SHP77 (cell line): ENCODE data around the gene PIMREG.

Experiments used
- DNase-seq, 2 experiments: peaks; one replicate each; lab custom pipeline; 2025; lab: John Stamatoyannopoulos, UW

Gene PIMREG

DNA sequence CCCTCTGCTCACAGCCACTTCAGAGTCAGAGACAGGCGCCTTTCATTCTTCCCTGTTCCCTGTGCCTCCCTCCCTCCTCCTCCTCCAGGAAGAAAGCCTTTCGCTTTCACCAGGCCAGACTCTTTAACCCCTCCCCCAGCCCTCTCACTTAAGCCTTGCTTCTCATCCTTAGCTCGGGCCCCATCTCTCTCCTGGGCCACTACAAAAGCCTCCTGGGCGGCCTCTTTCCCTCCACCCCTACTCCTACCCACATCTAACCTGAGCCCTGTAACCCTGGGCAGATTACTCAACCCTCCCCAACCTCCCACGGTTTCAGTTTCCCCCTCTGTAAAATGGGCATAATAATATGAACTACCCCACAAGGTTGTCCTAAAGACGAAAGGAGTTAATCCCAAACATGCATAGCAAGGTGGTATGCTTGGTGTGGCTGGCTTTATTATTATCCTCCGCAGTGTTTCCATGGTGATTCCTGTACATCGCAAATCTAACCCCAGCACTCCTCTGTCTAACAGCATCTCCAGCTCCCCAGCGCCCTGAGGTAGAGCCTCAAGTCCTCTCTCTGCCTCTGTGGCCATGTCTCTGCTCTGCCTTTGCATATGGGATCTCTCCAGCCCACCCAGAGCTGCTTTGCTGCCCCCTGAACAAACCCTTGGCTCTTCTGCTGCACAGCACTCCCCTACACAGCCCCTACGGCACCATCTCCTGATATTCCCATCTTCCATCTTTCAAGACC, 17.7 kb downstream of the PIMREG start:
- no peak for DNase-seq

DNA sequence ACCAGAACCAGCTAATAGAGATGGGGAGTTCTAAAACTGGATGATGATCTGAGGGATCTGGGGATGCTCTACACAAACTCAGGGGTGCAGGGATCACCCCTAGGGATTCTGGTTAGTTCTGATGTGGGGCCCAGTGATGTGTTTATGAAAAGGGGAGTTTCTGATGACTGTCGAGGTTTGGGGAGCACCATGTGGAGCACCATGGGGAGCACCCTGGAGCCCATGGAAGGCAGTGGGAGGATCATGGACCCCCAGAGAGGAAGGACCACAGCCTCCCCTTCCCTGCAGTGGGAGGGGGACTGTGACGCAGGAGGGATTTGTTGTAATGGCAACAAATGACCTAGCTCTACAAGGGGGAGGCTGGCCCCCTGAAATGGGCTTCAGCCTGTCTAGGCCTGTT, 18.4 kb downstream of the PIMREG start:
- no peak for DNase-seq

DNA sequence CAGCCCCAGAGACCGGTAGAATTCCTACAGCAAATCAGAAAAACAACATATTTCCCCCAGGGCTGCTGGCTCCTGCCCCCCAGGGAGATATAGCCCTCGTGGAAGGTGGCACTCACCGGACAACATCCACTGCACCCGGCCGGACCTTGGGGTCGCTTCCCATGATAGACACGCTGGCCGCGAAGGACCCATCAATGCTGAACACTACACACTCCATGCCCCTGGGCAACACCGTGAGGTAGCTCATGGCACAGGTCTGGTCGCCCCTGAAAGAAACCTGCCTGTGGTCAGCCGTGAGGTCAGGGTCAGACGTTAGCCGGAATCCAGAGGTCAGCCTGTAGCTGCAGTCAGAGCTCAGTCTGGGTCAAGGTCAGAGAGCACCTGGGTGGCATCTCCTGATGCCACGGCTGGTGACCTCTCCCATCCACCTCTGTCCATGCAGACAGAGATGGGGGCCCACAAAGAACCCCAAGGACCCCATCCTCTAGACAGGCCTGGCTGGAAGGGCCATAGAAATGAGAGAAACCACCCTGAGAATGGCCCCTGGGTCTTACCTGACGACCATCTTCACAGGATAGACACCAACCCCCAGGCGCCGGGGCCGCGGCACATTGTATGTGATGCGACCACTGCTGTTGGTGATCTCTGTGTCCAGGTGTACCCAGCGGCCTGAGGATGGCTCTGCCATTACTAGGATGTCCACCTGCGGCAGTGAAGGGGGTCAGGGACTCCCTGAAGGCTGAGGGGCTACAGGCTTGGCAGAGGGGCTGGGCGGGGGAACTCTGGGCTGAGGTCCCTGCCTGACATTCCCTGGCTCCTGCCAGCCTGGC, 19.6 kb downstream of the PIMREG start:
- DNase-seq = no peak

DNA sequence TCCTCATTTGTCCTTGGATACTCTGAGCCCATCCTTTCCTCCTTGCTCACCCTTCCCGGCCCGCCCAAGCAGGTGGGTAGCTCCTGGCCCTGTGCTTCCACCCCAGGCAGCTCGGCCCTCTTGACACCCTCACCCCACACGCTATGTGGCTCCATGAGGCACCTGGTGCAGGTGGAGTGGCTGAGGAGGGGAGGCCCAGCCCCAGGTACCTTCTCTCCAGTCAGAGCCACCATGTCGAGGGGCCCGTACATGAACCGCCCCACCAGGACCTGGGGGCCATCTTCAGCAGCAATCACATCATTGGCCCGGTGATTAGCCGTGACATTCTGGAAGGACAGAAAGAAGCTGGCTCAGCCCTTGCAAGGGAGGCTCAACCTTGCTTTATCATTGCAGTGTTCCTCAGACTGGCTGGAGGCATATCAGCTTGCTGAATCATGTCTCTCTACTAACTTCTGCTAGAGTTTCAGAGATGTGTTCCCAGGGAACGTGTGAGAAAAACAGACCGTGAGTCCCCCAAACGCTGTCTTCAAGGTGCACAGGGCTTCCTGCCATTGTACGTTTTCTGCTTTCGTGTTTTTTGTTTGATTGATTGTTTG, 20.3 kb downstream of the PIMREG start:
- no peak for DNase-seq

DNA sequence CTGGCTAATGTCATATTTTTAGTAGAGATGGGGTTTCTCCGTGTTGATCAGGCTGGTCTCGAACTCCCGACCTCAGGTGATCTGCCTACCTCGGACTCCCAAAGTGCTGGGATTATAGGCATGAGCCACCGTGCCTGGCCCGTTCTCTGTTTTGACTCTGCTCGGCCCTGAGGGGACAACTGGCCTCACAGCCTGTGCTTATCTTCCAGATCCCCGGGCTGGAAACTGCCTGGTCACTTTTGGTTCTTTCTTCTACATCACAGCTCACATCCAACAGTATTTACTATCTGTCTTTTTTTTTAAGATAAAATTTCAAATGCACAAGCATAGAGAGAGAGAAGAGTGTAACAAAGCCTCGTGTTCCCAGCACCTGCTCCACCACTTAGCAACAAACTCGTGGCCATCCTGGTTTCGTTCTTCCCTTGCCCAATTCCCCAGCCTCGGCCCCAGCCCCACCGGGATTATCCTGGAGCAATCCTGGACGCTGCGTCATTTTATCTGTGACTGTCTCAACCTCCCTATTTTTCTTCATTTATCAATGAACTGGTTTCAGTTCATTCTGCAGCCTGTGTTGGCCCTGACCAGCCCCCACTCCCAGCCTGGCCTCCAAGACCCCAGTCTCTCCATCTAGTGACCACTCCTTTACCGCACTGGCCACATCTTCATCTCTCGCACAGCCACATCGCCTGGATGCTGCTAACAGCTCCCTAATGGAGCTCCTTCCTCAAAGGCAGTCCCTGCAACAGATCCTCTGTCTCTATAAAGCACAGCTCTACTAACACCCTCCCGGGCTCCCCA, 21.1 kb downstream of the PIMREG start:
- no peak for DNase-seq

DNA sequence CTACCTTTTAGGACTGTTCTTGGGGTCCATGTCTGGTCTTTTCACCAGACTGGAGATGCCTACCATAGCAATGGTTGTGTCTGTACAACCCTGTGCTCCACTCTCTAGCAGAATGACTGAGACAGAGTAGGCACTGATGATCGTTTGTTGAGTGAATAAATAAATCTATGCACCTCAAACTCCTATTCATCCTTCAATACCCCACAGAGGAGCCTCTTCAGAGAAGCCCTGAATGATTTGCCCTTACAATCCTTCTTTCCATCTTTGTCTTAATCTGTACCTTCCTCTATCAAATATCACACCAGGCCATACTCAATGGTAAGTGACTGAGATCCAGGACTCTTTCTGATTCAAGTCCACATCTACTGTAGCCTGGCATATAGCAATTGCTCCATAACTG, 23.3 kb downstream of the PIMREG start:
- DNase-seq = no peak

DNA sequence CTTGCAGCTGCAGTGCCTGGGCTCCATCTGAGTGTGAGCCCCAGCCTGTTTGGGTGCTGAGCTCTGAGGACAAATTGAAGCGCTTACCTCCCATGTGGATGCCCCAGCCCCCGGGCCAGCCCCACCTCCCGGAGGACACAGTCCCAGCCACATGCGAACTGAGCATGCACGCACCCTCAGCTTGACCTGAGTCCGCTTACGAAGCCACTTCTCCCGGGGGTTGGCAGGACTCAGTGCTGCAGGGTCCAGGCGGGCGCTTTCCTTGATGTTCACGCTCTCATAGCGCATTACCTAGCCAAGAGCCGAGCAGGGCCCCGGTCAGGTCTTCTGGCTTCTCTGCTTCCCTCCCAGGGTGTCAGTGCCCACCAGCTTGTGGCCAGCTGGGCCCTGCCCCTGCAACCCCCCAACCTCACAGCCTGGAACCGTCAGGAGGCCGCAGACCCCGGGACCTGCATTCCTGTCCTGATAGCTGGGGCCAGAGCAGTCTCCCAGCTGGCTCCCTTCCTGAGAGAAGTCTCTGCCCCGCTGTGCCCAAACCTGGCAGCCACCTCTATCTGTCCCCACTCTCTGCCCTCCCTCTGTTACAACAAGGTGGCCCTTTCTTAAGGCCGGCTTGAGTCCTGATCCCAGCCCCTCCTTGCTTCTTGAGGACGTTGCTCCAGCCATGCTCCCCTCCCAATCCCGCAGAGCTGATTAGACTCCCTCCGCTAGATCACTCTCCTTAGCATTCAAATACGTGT, 24.0 kb downstream of the PIMREG start:
- no peak for DNase-seq

DNA sequence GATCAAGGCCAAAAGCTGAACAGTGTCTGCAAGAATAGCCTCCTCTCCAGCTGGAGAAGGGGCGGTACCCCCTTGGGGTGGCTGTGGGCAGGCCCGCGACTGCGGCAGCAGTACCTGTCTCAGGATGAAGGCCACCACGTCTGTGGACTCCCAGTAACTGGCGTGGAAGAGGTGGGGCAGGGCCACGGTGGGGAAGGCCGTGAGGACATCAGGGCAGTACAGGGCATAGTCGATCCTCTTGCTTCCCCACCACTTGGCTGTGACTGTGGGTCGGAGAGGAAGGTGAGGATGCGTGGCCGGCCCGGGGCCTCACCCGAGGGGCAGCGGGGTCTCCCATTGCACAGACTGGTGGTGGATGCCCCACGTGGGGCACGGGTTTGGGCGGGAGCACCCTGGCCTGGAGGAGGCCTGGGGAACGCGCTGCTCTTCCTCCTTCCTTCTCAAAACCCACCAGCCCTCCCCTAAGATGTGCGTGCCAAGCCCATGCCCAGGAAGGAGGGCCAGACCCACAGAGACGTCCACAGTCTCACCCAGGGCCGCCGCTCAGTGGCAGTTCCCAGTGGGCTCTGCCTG, 26.0 kb downstream of the PIMREG start:
- no peak for DNase-seq

DNA sequence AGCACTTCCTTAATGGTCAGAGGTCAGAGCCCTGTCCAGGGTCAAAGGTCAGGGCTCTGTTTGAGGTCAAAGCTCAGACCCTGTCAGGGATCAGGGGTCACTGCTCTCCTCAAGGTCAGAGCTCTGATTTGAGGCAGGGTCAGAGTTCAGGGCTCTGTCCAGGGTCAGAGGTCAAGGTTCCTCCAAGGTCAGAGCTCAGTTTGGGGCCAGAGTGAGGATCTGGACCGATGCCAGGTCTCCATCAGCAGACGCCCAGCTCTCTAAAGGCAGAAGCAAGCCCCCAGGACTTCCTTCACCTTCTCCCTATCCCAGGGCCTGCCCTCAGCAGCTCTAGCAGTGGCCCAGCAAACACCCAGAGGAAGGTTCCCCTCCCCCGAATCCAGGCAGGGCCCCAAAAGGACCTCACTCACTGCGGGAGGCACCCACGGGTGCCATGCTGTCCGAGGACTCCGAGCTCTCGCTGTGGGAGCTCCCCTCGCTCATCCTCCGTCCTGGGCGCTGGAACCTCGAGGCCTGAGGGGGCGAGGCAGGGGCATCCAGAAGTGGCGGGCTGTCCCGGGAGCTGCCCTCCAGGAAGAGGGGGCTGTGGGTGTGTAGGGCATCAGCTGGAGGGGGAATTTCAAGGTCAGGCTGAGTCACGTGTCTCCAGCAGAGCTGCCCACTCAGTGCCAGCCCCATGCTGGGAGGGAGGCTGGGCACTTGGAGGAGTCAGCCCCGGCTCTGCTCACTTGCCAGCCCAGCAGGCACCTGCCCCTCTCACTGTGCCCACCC, 26.7 kb downstream of the PIMREG start:
- DNase-seq = no peak

DNA sequence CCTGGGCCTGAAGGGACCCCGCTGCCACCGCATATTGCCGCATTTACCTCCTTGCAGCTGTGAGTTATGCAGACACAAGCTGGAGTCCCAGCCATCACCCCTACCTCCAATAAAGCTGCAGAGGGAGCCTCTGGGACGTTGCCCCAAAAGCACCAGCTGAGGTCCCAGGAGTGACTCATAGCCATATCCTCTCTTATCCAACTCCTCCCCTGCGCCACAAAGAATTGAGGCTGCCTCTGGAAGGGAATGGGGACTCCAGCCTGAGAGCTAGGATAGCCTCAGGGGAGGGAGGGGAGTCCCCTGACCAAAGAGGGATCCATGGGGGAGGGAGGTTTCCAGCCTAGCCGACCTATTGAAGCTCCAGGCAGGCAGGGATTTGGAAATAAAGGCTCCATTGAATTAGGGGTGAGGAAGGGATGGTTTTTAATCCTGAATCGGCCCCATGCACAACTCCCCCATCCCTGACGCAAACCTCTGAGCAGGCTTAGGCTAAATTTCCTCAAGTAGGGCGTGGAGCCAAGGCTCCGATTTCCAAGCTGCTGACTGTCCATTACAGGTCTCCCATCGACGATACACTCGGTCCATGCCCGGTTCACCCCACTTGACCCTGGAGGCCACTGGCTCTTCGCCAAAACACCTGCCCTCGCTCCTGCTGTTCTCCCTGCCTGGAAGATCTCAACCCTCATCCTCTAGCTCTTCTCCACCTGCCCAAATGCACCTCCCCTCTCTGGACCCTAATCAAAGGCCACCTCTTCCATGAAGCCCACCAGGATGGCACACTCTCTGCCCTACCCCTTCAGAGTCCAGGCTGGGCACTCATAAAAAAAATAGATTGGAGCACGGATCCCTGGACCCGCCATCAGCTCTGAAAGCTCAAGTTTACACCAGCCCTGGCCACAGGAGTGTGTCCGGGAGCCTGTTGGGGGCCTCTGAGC, 27.5 kb downstream of the PIMREG start:
- DNase-seq = no peak

DNA sequence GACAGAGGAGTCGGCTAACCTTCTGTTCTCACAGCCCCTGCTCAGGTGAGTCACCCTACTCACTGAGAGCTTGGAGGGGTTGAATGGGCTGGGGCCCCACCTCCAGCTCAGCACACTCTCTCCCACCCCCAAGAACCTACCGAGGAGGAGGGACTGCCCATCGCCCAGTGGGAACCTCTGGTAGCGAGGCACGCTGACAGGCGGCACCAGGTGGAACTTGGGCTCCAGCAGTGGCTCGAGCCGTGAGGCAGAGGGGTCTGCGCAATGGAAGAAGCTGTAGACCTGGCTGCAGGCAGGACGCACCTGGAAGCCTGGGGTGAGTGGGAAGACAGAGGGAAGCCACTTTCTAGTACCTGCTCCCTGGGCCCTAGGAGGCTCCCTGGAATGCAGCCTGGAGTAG, 28.3 kb downstream of the PIMREG start:
- DNase-seq = no peak

DNA sequence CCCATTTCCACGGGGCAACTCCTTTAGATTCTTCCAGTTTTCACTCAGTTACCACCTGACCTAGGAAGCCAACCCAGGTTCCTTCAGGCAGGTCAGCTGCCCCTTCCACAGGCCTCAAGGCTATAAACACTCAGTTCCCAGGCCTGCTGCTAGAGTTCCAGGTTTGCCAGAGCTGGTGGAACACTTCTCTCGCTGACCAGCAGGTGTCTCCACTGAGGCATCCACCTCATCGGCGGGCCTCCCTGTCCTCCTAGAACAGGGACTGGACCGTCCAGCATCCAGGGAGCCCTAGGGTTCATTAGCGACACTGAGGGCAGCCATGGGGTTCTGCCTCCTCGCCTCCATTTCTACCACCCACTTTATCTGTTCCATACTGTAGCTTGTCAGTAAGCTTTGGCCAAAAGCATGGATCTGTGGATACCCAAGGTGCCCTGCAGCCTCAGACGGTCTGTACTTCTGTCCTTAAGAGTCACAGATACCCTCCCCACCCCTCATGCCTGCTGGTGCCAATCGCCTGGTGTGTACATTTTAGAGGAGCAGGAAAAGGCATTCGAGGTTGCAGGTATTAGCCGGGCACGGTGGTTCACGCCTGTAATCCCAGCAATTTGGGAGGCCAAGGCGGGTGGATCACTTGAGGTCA, 29.0 kb downstream of the PIMREG start:
- peak; percentile 53 to 55 for DNase-seq

DNA sequence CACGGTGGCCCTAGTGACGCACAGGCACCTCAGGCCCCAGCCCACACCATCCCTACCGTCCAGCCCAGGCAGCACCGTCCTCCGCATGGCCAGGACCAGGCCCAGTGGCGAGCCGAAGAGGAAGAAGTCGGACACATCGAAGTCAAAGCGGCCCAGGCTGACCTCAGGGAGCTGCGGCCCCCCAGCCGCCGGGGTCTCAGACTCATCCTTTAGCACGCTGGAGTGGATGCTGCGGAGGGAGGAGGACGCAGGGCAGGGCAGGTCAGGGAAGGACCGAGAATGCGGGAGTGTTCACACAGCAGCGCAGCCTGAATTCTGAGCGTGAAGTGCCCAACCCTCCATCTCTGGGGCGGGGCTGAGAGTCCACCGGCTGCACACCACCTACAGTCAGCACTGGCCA, 30.1 kb downstream of the PIMREG start:
- DNase-seq = no peak

DNA sequence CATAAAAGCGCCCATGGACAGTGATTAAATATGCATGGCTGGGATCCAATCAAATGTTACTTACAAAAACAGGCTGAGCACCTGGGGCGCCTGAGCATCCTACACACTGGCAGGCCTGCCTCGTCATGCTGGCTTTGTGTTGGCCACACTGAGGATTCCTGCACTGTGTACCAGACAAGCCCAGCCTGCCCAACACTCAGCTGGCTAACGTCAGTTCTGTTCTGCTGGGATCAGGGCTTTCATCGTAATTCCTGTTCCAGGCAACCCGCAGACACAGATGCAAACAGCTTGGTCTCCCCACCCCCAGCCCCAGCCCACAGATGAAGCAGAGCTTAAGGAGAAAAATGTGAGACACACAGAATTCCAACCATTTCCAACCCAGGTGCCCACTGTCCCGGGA, 30.7 kb downstream of the PIMREG start:
- no peak for DNase-seq

DNA sequence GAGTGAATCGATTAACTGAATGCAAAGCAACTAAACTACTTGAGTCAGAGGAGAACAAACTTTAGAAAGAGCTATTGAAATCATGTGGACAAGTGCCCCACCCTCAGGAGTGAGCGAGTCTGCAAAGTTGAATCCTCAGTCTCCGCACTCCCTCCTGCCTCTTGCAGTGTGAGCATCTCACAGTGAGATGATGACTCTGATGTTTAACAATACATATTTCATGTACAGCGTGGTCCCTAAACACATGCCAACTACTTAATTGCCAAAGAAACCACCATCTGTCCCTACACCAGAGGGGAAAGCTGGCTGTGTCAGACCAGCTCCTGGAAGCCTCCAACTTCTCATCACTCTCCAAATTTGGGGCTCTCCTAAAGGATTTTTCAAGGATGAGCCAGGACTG, 31.2 kb downstream of the PIMREG start:
- no peak for DNase-seq

DNA sequence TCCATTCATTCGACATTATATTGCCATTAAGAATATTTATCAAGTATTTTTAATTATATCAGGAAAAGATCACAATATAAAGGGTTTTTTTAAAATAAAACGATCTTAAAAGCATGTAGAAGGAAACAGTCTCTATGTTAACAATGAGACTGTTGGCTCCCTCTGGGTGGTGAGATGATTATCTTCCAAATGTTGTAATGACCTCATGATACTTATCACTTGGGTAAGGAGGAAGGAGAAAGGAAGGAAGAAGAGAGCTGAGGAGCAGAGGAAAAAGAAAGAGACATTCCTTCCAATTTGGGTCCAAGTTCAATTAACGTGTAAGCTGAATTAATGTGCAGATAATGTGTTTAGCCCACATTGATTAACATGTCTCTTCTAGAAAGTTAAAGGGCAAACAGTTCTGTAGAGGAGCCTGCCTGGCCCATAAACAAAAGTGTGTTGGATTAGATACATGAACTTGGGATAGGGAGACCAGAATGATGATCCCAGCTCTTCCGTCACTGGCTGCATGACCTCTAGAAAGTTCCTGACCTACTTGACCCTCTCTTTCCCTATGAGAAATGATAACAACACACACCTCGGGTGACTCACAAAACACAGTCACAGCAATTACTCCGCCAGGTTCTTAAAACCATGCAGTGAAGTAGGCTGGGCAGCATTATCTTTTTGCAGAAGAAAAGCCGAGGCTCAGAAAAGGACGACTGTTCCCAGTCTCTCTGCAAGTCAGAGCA, 32.0 kb downstream of the PIMREG start:
- DNase-seq = no peak

DNA sequence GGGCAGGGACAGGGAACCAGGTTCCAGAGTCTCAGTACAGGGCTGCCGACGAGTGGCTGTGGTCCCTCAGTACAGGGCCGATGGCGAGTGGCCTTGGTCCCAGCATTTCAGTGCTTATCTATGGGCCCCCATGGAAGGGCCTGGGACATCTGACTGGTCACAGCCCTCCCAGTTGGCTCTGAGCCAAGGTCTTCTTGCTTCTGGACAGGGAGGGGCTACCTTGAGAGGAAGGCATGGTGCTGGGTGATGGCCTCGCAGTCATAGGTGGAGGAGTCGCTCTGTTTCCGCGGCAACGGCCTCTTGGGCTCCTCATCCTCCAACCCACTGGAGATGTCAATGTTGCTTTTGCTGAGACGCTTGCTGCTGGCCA, 32.5 kb downstream of the PIMREG start:
- DNase-seq = no peak

DNA sequence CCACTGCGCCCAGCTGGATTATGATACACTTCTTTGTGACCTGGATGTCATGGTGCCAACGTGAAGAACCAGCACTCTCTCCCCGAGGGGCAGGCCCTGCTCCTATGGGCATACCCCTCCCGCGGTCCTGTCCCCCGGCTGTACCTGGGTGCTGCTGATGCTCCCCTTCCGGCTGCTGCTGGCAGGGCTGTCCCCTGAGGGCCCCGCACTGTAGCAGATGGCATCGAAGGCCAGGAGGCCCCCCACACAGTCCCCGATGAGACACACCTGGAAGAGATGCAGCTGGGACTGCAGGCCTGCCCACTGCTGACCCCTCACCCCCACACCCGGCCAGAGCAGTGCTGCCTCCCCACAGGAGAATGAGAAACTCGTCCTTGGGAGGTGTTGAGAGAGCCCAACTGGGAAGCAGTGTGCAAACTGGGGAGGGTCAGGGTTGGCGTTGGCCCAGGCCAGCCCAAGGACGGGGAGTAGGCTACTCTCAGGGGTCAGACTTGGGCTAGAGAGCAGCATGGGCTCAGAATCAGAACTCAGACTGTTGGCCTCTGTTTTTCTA, 33.7 kb downstream of the PIMREG start:
- no peak for DNase-seq
